BLaER1 treated with 17β-estradiol and CSF1 and Interleukin-3, amounts not matched to agents 10 nM and 100 nM (cell line): ENCODE results near the gene SDCCAG8.

Experiments used
- H3K27ac ChIP-seq, 11 experiments: shearing (Covaris generic); formaldehyde crosslinking; 2 replicates each; pipeline ENCODE4 v1.8.1; 2022
- H3K27me3 ChIP-seq, 11 experiments: shearing (Covaris generic); formaldehyde crosslinking; 2 replicates each; pipeline ENCODE4 v1.8.1; 2022
- H3K36me3 ChIP-seq, 11 experiments: shearing (Covaris generic); formaldehyde crosslinking; 2 replicates each; pipeline ENCODE4 v1.8.1; 2022
- H3K4me1 ChIP-seq, 10 experiments: shearing (Covaris generic); formaldehyde crosslinking; 2 replicates each; pipeline ENCODE4 v1.8.1; 2022
- H3K4me2 ChIP-seq, 11 experiments: shearing (Covaris generic); formaldehyde crosslinking; 2 replicates each; pipeline ENCODE4 v1.8.1; 2022
- H3K4me3 ChIP-seq, 10 experiments: shearing (Covaris generic); formaldehyde crosslinking; 2 replicates each; pipeline ENCODE4 v1.8.1; 2022
- H3K9ac ChIP-seq, 11 experiments: shearing (Covaris generic); formaldehyde crosslinking; 2 replicates each; pipeline ENCODE4 v1.8.1; 2022
- H3K9me3 ChIP-seq, 11 experiments: shearing (Covaris generic); formaldehyde crosslinking; replicated peaks in 1 of 11; 2 replicates each; pipeline ENCODE4 v1.8.1; 2022
- H4K20me1 ChIP-seq, 11 experiments: shearing (Covaris generic); formaldehyde crosslinking; 2 replicates each; pipeline ENCODE4 v1.8.1; 2022
- Cebpa-rat ChIP-seq, 11 experiments: shearing (Covaris generic); IDR thresholded peaks; 2 replicates each; pipeline ENCODE4 v1.8.1; 2022

Gene SDCCAG8

GRCh38 chr1:243267914-243268653 lies 12.2 kb downstream of the SDCCAG8 start:
- Histone ChIP-seq H3K9ac (peak overlapping the region; percentile 63 to 83 (median 77)), H3K36me3 (peaks cover 0 to 19% (median 10%) of the 10 kb centered on the region in 11 experiments; a peak in 13 of 22 replicates), H3K4me2 (peak overlapping the region; percentile 80 to 98 (median 89))

GRCh38 chr1:243268751-243269460 lies 13.1 kb downstream of the SDCCAG8 start:
- Histone ChIP-seq H3K4me2 (peak overlapping the region; percentile 80 to 98 (median 89)), H3K36me3 (peaks cover 2 to 28% (median 18%) of the 10 kb centered on the region in 11 experiments; a peak in 20 of 22 replicates), H4K20me1 (no peaks in the 10 kb centered on the region), H3K9ac (peak overlapping the region; percentile 63 to 83 (median 77)), H3K27me3 (no peaks in the 10 kb centered on the region), H3K9me3 (peaks cover 0 to 7% (median 0%) of the 10 kb centered on the region in 11 experiments; a peak in 3 of 22 replicates), H3K27ac (peak overlapping the region; percentile 60 to 97 (median 91)), H3K4me1 (peaks cover 69 to 72% (median 70%) of the 10 kb centered on the region in 10 experiments), H3K4me3 (peak overlapping the region; percentile 35 to 61 (median 41))
- no peak for TF ChIP-seq Cebpa-rat (IDR thresholded peaks at IDR 0.05)

More at GRCh38 chr1:243267914-243268653, 12.2 kb downstream of the SDCCAG8 start:
- H3K4me1 ChIP-seq, result peaks cover 77 to 80% (median 79%) of the 10 kb centered on the region in 10 experiments
- no peaks in the 10 kb centered on the region for H3K9me3 ChIP-seq
- no peaks in the 10 kb centered on the region for H4K20me1 ChIP-seq
- H3K27me3 ChIP-seq, result no peaks in the 10 kb centered on the region
- H3K4me3 ChIP-seq, result peak overlapping the region in 8 of 10 experiments; percentile 35 to 61 (median 41); a peak in 10 of 20 replicates
- TF ChIP-seq Cebpa-rat (IDR thresholded peaks at IDR 0.05), result peak in 1 of 11 experiments; percentile 6; a peak in 4 of 22 replicates
- H3K27ac ChIP-seq, result peak overlapping the region; percentile 59 to 97 (median 91); a peak in 21 of 22 replicates

GRCh38 chr1:243269461-243269801 lies 13.6 kb downstream of the SDCCAG8 start:
- TF ChIP-seq Cebpa-rat (IDR thresholded peaks at IDR 0.05), result no peak
- H3K9me3 ChIP-seq, result peaks cover 0 to 11% (median 0%) of the 10 kb centered on the region in 11 experiments; a peak in 5 of 22 replicates
- H3K27ac ChIP-seq, result peak overlapping the region; percentile 60 to 97 (median 91)
- H3K27me3 ChIP-seq, result no peaks in the 10 kb centered on the region
- H4K20me1 ChIP-seq, result no peaks in the 10 kb centered on the region
- peaks cover 7 to 33% (median 23%) of the 10 kb centered on the region in 11 experiments; a peak in 21 of 22 replicates for H3K36me3 ChIP-seq
- H3K9ac ChIP-seq, result peak overlapping the region; percentile 63 to 83 (median 77)
- H3K4me1 ChIP-seq, result peaks cover 63 to 67% (median 65%) of the 10 kb centered on the region in 10 experiments
- H3K4me3 ChIP-seq, result peak overlapping the region; percentile 35 to 61 (median 41); a peak in 19 of 20 replicates
- peak overlapping the region; percentile 80 to 98 (median 89) for H3K4me2 ChIP-seq

- Histone ChIP-seq H3K36me3 (peaks cover 14 to 41% (median 32%) of the 10 kb centered on the region in 11 experiments; a peak in 21 of 22 replicates), H3K4me2 (peak overlapping the region; percentile 80 to 98 (median 89))
These were observed 14.4 kb downstream of the SDCCAG8 start for GRCh38 chr1:243270097-243270864.

GRCh38 chr1:243271996-243272395 lies 16.2 kb downstream of the SDCCAG8 start:
- Histone ChIP-seq H3K9me3 (peaks cover 0 to 27% (median 6%) of the 10 kb centered on the region in 11 experiments; a peak in 10 of 22 replicates), H3K4me2 (no peak overlapping the region; a peak in 1 of 22 replicates), H4K20me1 (no peaks in the 10 kb centered on the region), H3K36me3 (peaks cover 28 to 57% (median 49%) of the 10 kb centered on the region in 11 experiments; a peak in 21 of 22 replicates), H3K4me1 (peaks cover 39 to 41% (median 41%) of the 10 kb centered on the region in 10 experiments), H3K4me3 (no peak overlapping the region), H3K27ac (peak overlapping the region in 1 of 11 experiments; percentile 13; a peak in 2 of 22 replicates), H3K27me3 (no peaks in the 10 kb centered on the region), H3K9ac (no peak overlapping the region)
- TF ChIP-seq Cebpa-rat (IDR thresholded peaks at IDR 0.05), result no peak

More at GRCh38 chr1:243270097-243270864, 14.4 kb downstream of the SDCCAG8 start:
- Histone ChIP-seq H3K4me1 (peaks cover 55 to 58% (median 58%) of the 10 kb centered on the region in 10 experiments), H4K20me1 (no peaks in the 10 kb centered on the region), H3K4me3 (peak overlapping the region in 4 of 10 experiments; percentile 35 to 42 (median 38); a peak in 5 of 20 replicates), H3K9me3 (peaks cover 0 to 17% (median 4%) of the 10 kb centered on the region in 11 experiments; a peak in 7 of 22 replicates), H3K9ac (peak overlapping the region in 10 of 11 experiments; percentile 63 to 83 (median 78); a peak in 14 of 22 replicates), H3K27me3 (no peaks in the 10 kb centered on the region), H3K27ac (peak overlapping the region; percentile 60 to 97 (median 91))
- TF ChIP-seq Cebpa-rat (IDR thresholded peaks at IDR 0.05), result no peak

GRCh38 chr1:243272401-243272800 lies 16.6 kb downstream of the SDCCAG8 start:
- Histone ChIP-seq H3K4me2 (no peak overlapping the region; a peak in 1 of 22 replicates), H3K9me3 (peaks cover 0 to 30% (median 11%) of the 10 kb centered on the region in 11 experiments; a peak in 11 of 22 replicates)
- TF ChIP-seq Cebpa-rat (IDR thresholded peaks at IDR 0.05), result no peak

GRCh38 chr1:243273506-243273905 lies 17.7 kb downstream of the SDCCAG8 start:
- no peak for TF ChIP-seq Cebpa-rat (IDR thresholded peaks at IDR 0.05)
- Histone ChIP-seq H3K27ac (no peak overlapping the region), H3K27me3 (no peaks in the 10 kb centered on the region), H3K4me1 (peaks cover 24 to 26% (median 25%) of the 10 kb centered on the region in 10 experiments), H3K4me2 (no peak overlapping the region), H3K4me3 (no peak overlapping the region), H3K9me3 (peaks cover 0 to 39% (median 19%) of the 10 kb centered on the region in 11 experiments; a peak in 14 of 22 replicates), H4K20me1 (no peaks in the 10 kb centered on the region), H3K36me3 (peaks cover 38 to 72% (median 64%) of the 10 kb centered on the region in 11 experiments; a peak in 21 of 22 replicates), H3K9ac (no peak overlapping the region)

More at GRCh38 chr1:243272401-243272800, 16.6 kb downstream of the SDCCAG8 start:
- Histone ChIP-seq H3K27me3 (no peaks in the 10 kb centered on the region), H3K4me3 (no peak overlapping the region), H3K9ac (no peak overlapping the region), H3K27ac (no peak overlapping the region; a peak in 1 of 22 replicates), H3K4me1 (peaks cover 35 to 37% (median 37%) of the 10 kb centered on the region in 10 experiments), H4K20me1 (no peaks in the 10 kb centered on the region), H3K36me3 (peaks cover 31 to 61% (median 53%) of the 10 kb centered on the region in 11 experiments; a peak in 21 of 22 replicates)

GRCh38 chr1:243273945-243274344 lies 18.1 kb downstream of the SDCCAG8 start:
- no peak for TF ChIP-seq Cebpa-rat (IDR thresholded peaks at IDR 0.05)
- Histone ChIP-seq H3K9me3 (peaks cover 0 to 39% (median 19%) of the 10 kb centered on the region in 11 experiments; a peak in 14 of 22 replicates), H4K20me1 (no peaks in the 10 kb centered on the region), H3K36me3 (peaks cover 42 to 77% (median 68%) of the 10 kb centered on the region in 11 experiments; a peak in 21 of 22 replicates), H3K4me2 (no peak overlapping the region), H3K9ac (no peak overlapping the region), H3K27ac (no peak overlapping the region), H3K4me3 (no peak overlapping the region), H3K27me3 (no peaks in the 10 kb centered on the region), H3K4me1 (peaks cover 20 to 22% (median 21%) of the 10 kb centered on the region in 10 experiments)
